HCT116 (cell line): Measurements from ENCODE around the gene NR6A1. TPM values are rescaled to one million over a fixed set of nuclear protein-coding genes. Genes with fewer than 3 reads are reported as not detected.

Experiments used
- ATAC-seq: fragments of 200-7000 bp; cut with Tn5 transposase; 2 replicates; pipeline ENCODE4 v1.9.1; 2020; ENCODE audit warnings: mild to moderate bottlenecking, moderate library complexity
- BruUV-seq: library from RNA; stranded (reverse); fragments of 400-500 nt; replicated peaks from 2 replicates; lab custom pipeline; 2021; lab: Mats Ljungman, UMichigan
- CTCF ChIA-PET: fragments of 300-600 bp; sonication (Branson Sonifier 250); formaldehyde crosslinking; loops from one replicate; lab custom pipeline; 2021; ENCODE audit warnings: antibody characterized with exemption; lab: Charles Lee
- POLR2A ChIA-PET: fragments of 300-600, 350-600 bp; sonication (Branson Sonifier 250); formaldehyde crosslinking; loops from one replicate; lab custom pipeline; 2021; ENCODE audit warnings: antibody characterized with exemption; lab: Charles Lee
- RAD21 ChIA-PET, 2 experiments: fragments of 300-600 bp; sonication (Branson Sonifier 250); formaldehyde crosslinking; loops; one replicate each; lab custom pipeline; 2023; ENCODE audit warnings: low total read pairs in 2 of 2; ENCODE audit not compliant: uncharacterized antibody in 2 of 2, unreplicated experiment in 2 of 2, low non-redundant PET in 1 of 2; lab: Charles Lee
- DNase-seq: peaks from one replicate; pipeline ENCODE4 v3.0.0-alpha.2; 2010; ENCODE audit warnings: low read depth, low spot score
- H2AFZ ChIP-seq: fragments of 200-600 bp; shearing (Covaris generic), sonication (generic); 2 replicates; pipeline ENCODE4 v1.6.1; 2017; ENCODE audit warnings: low read depth, mixed run types, mixed read lengths, antibody characterized with exemption, low read length; ENCODE audit not compliant: poor library complexity, severe bottlenecking
- H3K27ac ChIP-seq: 2 replicates; pipeline ENCODE4 v1.5.1; 2012; ENCODE audit warnings: low read depth, low read length
- H3K27me3 ChIP-seq: fragments of 200-600 bp; sonication (generic); 2 replicates; pipeline ENCODE4 v1.6.1; 2016; ENCODE audit warnings: mixed run types, low read length, mixed read lengths; ENCODE audit not compliant: insufficient read depth
- H3K36me3 ChIP-seq, 2 experiments: fragments of 200-500 bp in 1 of 2; fragments of 200-600 bp in 1 of 2; sonication (Bioruptor generic) in 1 of 2; sonication (generic) in 1 of 2; 2 replicates each; pipeline versions ENCODE4 v1.5.1 to v1.6.1; 2014 to 2016; ENCODE audit warnings: low read length in 2 of 2, inconsistent platforms in 1 of 2, mixed read lengths in 1 of 2, mixed run types in 1 of 2; ENCODE audit not compliant: insufficient read depth in 2 of 2, control insufficient read depth in 1 of 2
- H3K4me1 ChIP-seq, 2 experiments: fragments of 200-600 bp in 1 of 2; sonication (generic) in 1 of 2; 2 replicates each; pipeline versions ENCODE4 v1.5.1 to v1.6.1; 2012 to 2017; ENCODE audit warnings: low read length in 2 of 2, inconsistent platforms in 1 of 2, mild to moderate bottlenecking in 1 of 2, mixed read lengths in 1 of 2, mixed run types in 1 of 2, moderate library complexity in 1 of 2; ENCODE audit not compliant: insufficient read depth in 2 of 2, control insufficient read depth in 1 of 2
- H3K4me2 ChIP-seq: fragments of 200-600 bp; sonication (generic); 2 replicates; pipeline ENCODE4 v1.6.1; 2017; ENCODE audit warnings: mixed run types, low read length, mixed read lengths
- H3K4me3 ChIP-seq, 2 experiments: fragments of 200-600 bp in 1 of 2; sonication (generic) in 1 of 2; replicated peaks in 1 of 2; 2 replicates each; pipeline ENCODE4 v1.5.1; 2011 to 2016; ENCODE audit warnings: low read length in 2 of 2, control low read depth in 1 of 2, low read depth in 1 of 2, mild to moderate bottlenecking in 1 of 2, mixed read lengths in 1 of 2, mixed run types in 1 of 2
- H3K79me2 ChIP-seq: fragments of 200-600 bp; sonication (generic); 2 replicates; pipeline ENCODE4 v1.6.1; 2017; ENCODE audit warnings: mild to moderate bottlenecking, mixed run types, low read length, moderate library complexity, mixed read lengths; ENCODE audit not compliant: insufficient read depth
- H3K9ac ChIP-seq: fragments of 200-600 bp; sonication (generic); 2 replicates; pipeline ENCODE4 v1.6.1; 2016; ENCODE audit warnings: low read length, mixed read lengths
- H3K9me2 ChIP-seq: fragments of 200-600 bp; sonication (generic), shearing (Covaris generic); 2 replicates; pipeline ENCODE4 v1.6.1; 2017; ENCODE audit warnings: mixed run types, mild to moderate bottlenecking, moderate library complexity; ENCODE audit not compliant: insufficient read depth
- H3K9me3 ChIP-seq, 2 experiments: fragments of 200-500 bp in 1 of 2; fragments of 200-600 bp in 1 of 2; sonication (Bioruptor generic) in 1 of 2; sonication (generic) in 1 of 2; 2 replicates each; pipeline ENCODE4 v1.6.1; 2014 to 2017; ENCODE audit warnings: low read length in 2 of 2, mixed read lengths in 2 of 2, inconsistent platforms in 1 of 2, low read depth in 1 of 2, mild to moderate bottlenecking in 1 of 2, mixed run types in 1 of 2, moderate library complexity in 1 of 2; ENCODE audit not compliant: control insufficient read depth in 1 of 2, insufficient read depth in 1 of 2
- H4K20me1 ChIP-seq: fragments of 200-600 bp; sonication (generic), shearing (Covaris generic); 2 replicates; pipeline ENCODE4 v1.6.1; 2017; ENCODE audit warnings: mixed run types, mild to moderate bottlenecking, moderate library complexity; ENCODE audit not compliant: insufficient read depth
- CEBPB ChIP-seq: IDR thresholded peaks from 2 replicates; pipeline ENCODE4 v1.6.1; 2012; ENCODE audit warnings: low read depth
- CTCF ChIP-seq, 3 experiments: fragments of 200-600 bp in 1 of 3; sonication (generic) in 1 of 3; IDR thresholded peaks in 2 of 3; conservative IDR thresholded peaks in 1 of 3; 2 replicates each; pipeline ENCODE4 v1.5.1; 2012 to 2017; ENCODE audit warnings: low read depth in 2 of 3, low read length in 2 of 3, antibody characterized with exemption in 1 of 3, borderline replicate concordance in 1 of 3, control low read depth in 1 of 3, mild to moderate bottlenecking in 1 of 3, mixed read lengths in 1 of 3, mixed run types in 1 of 3, moderate library complexity in 1 of 3; ENCODE audit not compliant: insufficient read depth in 1 of 3
- EGR1 ChIP-seq: IDR thresholded peaks from 2 replicates; pipeline ENCODE4 v1.6.1; 2012; ENCODE audit warnings: low read depth
- FOSL1 ChIP-seq: IDR thresholded peaks from 2 replicates; pipeline ENCODE4 v1.6.1; 2012; ENCODE audit warnings: low read depth
- SIN3A ChIP-seq: IDR thresholded peaks from 2 replicates; pipeline ENCODE4 v1.6.1; 2012; ENCODE audit warnings: low read depth
- SP1 ChIP-seq: IDR thresholded peaks from 2 replicates; pipeline ENCODE4 v1.6.1; 2012; ENCODE audit warnings: low read depth
- SRF ChIP-seq: IDR thresholded peaks from 2 replicates; pipeline ENCODE4 v1.6.1; 2012; ENCODE audit warnings: low read depth
- TCF7L2 ChIP-seq: IDR thresholded peaks from 2 replicates; pipeline ENCODE4 v1.7.0; 2011; ENCODE audit warnings: borderline replicate concordance, inconsistent platforms; ENCODE audit not compliant: insufficient read depth, insufficient read length; ENCODE audit errors: extremely low read depth
- ZNF274 ChIP-seq: fragments of 200-500 bp; sonication (Bioruptor generic); IDR thresholded peaks from 2 replicates; pipeline ENCODE4 v1.6.1; 2014; ENCODE audit warnings: mild to moderate bottlenecking, low read depth, low read length, inconsistent platforms
- intact Hi-C: fragments of 100-400 bp; cut with micrococcal nuclease; formaldehyde crosslinking; loops from 2 replicates; pipeline ENCODE4 v1.10.0; 2022
- total RNA-seq: library from RNA; stranded (reverse); gene quantifications from one replicate; pipeline ENCODE4 v1.2.1, GENCODE V29; 2021; ENCODE audit not compliant: unreplicated experiment
- TF ChIP-seq, protein P1 (sequence below): IDR thresholded peaks from 2 replicates; pipeline ENCODE4 v1.6.1; 2012
- TF ChIP-seq, protein P2 (sequence below): IDR thresholded peaks from 2 replicates; pipeline ENCODE4 v1.6.1; 2012; ENCODE audit warnings: low read depth
- TF ChIP-seq, protein P3 (sequence below): IDR thresholded peaks from 2 replicates; pipeline ENCODE4 v1.6.1; 2011; ENCODE audit warnings: mild to moderate bottlenecking, low read length, moderate library complexity; ENCODE audit not compliant: insufficient replicate concordance; ENCODE audit errors: extremely low read depth

NR6A1 gene
- total RNA-seq, 1 experiment from 2014 or later: 9.9 TPM

- H2AFZ ChIP-seq: no peak overlapping the region
- H3K36me3 ChIP-seq: no peaks in the 10 kb centered on the region
- H3K27me3 ChIP-seq: no peaks in the 10 kb centered on the region
- TF ChIP-seq CEBPB (0 out of 2 replicates have a peak, but pooled peaks have one; percentile 8), CTCF (IDR thresholded peaks at IDR 0.05 in 2 of 3, conservative IDR thresholded peaks at IDR 0.05 in 1 of 3; ENCODE audit: borderline replicate concordance in 1 of 3, insufficient read depth in 1 of 3, low read depth in 2 of 3, low read length in 2 of 3) (no peak)
- H3K4me3 ChIP-seq: no peak overlapping the region
- no peak overlapping the region for H3K9ac ChIP-seq
- ChIA-PET RAD21 (no interaction called here), POLR2A (interaction anchor here (0.6 to 1.0 kb wide), 2 partner anchors 16 to 99 kb away, joined by 3 to 4 read pairs; no protein-coding TSS in a partner anchor), CTCF (interaction anchor here (0.7 to 1.5 kb wide), 5 partner anchors 10 to 216 kb away, joined by 3 to 6 read pairs (median 3); no protein-coding TSS in a partner anchor)
- no peaks in the 10 kb centered on the region for H3K9me3 ChIP-seq
- H3K9me2 ChIP-seq: no peaks in the 10 kb centered on the region
- DNase-seq (no peak), ATAC-seq (peak; percentile 42; the same call in 1 of the 2 replicates)
- intact Hi-C loops: no loop called here
- H3K4me2 ChIP-seq: no peak overlapping the region
- H3K79me2 ChIP-seq: peaks cover 87% of the 10 kb centered on the region
- peaks cover 22 to 26% of the 10 kb centered on the region in 2 experiments for H3K4me1 ChIP-seq
- no peak overlapping the region for H3K27ac ChIP-seq
- no TSS peak for BruUV-seq
- peaks cover 13% of the 10 kb centered on the region for H4K20me1 ChIP-seq
Observed at GRCh38 chr9:124752967-124753366, 18.1 kb downstream of the NR6A1 start.

DNA sequence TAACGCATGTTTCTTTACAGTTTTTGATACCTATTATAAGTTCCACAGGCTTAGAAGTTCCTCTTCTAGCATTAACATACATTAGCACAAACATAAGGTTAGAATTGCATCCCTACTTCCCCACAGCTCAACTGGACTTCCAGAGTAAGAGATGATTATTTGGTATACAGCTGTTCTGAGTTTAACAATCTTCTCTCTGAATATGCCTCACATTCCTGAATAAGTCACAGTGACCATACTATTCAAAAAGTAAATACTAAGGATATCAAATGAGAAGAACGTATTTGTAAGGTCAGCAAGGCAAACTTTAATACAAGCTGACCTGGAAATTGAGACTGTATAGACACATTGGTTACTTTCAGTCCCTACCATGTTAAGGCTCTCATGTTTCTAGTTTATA lies 21.3 kb downstream of the NR6A1 start:
- CTCF ChIA-PET: no interaction called here
- no peak for DNase-seq
- RAD21 ChIA-PET: no interaction called here
- no peak for TF ChIP-seq ZNF274
- no peak for TF ChIP-seq SIN3A
- TF ChIP-seq, protein P1, sequence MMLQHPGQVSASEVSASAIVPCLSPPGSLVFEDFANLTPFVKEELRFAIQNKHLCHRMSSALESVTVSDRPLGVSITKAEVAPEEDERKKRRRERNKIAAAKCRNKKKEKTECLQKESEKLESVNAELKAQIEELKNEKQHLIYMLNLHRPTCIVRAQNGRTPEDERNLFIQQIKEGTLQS: no peak
- TF ChIP-seq, protein P2, sequence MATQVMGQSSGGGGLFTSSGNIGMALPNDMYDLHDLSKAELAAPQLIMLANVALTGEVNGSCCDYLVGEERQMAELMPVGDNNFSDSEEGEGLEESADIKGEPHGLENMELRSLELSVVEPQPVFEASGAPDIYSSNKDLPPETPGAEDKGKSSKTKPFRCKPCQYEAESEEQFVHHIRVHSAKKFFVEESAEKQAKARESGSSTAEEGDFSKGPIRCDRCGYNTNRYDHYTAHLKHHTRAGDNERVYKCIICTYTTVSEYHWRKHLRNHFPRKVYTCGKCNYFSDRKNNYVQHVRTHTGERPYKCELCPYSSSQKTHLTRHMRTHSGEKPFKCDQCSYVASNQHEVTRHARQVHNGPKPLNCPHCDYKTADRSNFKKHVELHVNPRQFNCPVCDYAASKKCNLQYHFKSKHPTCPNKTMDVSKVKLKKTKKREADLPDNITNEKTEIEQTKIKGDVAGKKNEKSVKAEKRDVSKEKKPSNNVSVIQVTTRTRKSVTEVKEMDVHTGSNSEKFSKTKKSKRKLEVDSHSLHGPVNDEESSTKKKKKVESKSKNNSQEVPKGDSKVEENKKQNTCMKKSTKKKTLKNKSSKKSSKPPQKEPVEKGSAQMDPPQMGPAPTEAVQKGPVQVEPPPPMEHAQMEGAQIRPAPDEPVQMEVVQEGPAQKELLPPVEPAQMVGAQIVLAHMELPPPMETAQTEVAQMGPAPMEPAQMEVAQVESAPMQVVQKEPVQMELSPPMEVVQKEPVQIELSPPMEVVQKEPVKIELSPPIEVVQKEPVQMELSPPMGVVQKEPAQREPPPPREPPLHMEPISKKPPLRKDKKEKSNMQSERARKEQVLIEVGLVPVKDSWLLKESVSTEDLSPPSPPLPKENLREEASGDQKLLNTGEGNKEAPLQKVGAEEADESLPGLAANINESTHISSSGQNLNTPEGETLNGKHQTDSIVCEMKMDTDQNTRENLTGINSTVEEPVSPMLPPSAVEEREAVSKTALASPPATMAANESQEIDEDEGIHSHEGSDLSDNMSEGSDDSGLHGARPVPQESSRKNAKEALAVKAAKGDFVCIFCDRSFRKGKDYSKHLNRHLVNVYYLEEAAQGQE: no peak
- no peak for TF ChIP-seq FOSL1
- TF ChIP-seq TCF7L2: no peak
- TF ChIP-seq, protein P3, sequence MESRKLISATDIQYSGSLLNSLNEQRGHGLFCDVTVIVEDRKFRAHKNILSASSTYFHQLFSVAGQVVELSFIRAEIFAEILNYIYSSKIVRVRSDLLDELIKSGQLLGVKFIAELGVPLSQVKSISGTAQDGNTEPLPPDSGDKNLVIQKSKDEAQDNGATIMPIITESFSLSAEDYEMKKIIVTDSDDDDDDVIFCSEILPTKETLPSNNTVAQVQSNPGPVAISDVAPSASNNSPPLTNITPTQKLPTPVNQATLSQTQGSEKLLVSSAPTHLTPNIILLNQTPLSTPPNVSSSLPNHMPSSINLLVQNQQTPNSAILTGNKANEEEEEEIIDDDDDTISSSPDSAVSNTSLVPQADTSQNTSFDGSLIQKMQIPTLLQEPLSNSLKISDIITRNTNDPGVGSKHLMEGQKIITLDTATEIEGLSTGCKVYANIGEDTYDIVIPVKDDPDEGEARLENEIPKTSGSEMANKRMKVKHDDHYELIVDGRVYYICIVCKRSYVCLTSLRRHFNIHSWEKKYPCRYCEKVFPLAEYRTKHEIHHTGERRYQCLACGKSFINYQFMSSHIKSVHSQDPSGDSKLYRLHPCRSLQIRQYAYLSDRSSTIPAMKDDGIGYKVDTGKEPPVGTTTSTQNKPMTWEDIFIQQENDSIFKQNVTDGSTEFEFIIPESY: no peak
- TF ChIP-seq EGR1: no peak
- no peak for TF ChIP-seq SP1
- no peak for TF ChIP-seq SRF

More for the DNA sequence above, 21.3 kb downstream of the NR6A1 start:
- no TSS peak for BruUV-seq
- intact Hi-C loops: no loop called here
- no peak overlapping the region for H3K9ac ChIP-seq
- peaks cover 15% of the 10 kb centered on the region for H4K20me1 ChIP-seq
- H3K4me2 ChIP-seq: no peak overlapping the region
- no peaks in the 10 kb centered on the region for H3K27me3 ChIP-seq
- H3K27ac ChIP-seq: no peak overlapping the region
- peaks cover 82% of the 10 kb centered on the region for H3K79me2 ChIP-seq
- H3K36me3 ChIP-seq: no peaks in the 10 kb centered on the region
- no peaks in the 10 kb centered on the region for H3K9me3 ChIP-seq
- H3K4me3 ChIP-seq: no peak overlapping the region
- no peaks in the 10 kb centered on the region for H3K9me2 ChIP-seq
- peaks cover 22 to 45% of the 10 kb centered on the region in 2 experiments for H3K4me1 ChIP-seq
- POLR2A ChIA-PET: no interaction called here
- ATAC-seq: no peak
- no peak overlapping the region for H2AFZ ChIP-seq
